Cardiac fibroblast (primary cell): ENCODE data around the gene TNIK.

Experiments
- DNase-seq, 2 donors: peaks; one replicate each; pipeline versions ENCODE4 v3.0.0 to v3.0.0-alpha.2; 2010; ENCODE audit warnings: low read depth in 2 of 2
- H3K4me3 ChIP-seq, 2 donors: replicated peaks in 1 of 2; 1 replicate in 1 of 2; 2 replicates in 1 of 2; pipeline ENCODE4 v1.5.1; 2011; ENCODE audit warnings: low read depth in 2 of 2, low read length in 2 of 2, mild to moderate bottlenecking in 2 of 2, moderate library complexity in 1 of 2
- CTCF ChIP-seq: IDR thresholded peaks from one replicate; pipeline ENCODE4 v1.5.1; 2011; ENCODE audit warnings: low read depth, mild to moderate bottlenecking, low read length, inconsistent platforms

Gene TNIK

DNA sequence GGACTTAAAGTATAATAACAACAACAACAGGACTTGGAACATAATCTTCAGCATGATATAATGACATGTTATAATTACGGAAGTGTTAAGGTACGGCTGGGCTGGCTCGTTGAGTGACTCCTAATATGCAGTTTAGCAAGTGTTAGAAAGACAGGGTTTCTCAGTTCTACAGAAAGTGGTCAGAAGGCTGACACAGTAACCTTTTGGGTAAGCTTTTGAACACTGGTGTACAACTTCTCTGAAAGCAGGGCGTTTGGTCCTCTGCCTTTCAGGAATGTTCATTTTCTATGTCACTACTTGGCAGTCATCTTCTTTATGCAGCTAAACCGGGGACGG is 300.4 kb downstream of the TNIK start:
- no peak for DNase-seq
- TF ChIP-seq CTCF: no peak
- no peak overlapping the region for H3K4me3 ChIP-seq

- no peak for TF ChIP-seq CTCF
- DNase-seq: no peak
- no peak overlapping the region for H3K4me3 ChIP-seq
Observed at GRCh38 chr3:171159024-171159821, 301.0 kb downstream of the TNIK start.

DNA sequence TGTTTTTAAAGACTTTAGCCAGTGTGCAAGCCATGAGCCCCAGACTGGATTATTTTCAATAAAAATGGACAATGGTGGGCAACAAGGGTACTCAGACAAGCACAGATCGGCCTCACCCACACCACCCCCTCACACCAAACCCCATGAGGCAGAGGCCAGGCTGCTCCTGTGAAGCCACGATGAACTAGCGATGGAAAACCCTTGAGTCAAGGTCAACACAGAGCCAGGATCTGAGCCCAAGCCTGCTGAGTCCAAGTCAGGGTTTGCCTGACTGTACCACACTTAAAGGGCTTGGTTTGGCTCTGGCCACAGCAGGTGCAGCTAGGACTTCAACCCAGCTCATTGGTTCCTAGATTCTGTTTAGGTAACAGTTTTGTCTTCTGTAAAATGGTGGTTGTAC is 302.2 kb downstream of the TNIK start:
- H3K4me3 ChIP-seq: no peak overlapping the region
- TF ChIP-seq CTCF: no peak
- DNase-seq: no peak

DNA sequence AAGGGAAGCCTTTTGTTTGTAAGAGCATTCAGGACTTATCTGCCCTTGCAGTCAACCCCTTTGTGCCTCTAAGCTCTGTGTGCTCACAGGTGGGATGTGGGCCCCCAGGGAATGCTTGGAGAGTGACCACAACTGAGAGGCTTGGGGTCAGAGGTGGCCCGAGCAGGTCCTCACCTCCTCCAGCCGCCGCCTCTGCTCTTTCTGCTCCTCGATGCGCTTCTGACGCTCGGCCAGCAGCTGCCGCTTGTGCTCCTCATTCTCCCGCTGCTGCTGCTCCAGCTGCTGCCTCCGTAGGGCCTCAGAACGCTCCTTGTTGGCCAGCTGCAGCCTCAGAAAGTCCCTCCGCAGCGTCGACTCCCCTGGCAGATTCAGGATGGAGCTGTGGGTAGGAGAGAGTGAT is 302.9 kb downstream of the TNIK start:
- peak in 1 of 2 donors; percentile 37 for DNase-seq
- TF ChIP-seq CTCF: no peak

GRCh38 chr3:171156401-171157010 is 303.7 kb downstream of the TNIK start:
- no peak overlapping the region for H3K4me3 ChIP-seq
- no peak for TF ChIP-seq CTCF
- no peak for DNase-seq

More for the DNA sequence above, 302.9 kb downstream of the TNIK start:
- no peak overlapping the region for H3K4me3 ChIP-seq

GRCh38 chr3:171155122-171155700 is 305.0 kb downstream of the TNIK start:
- no peak for DNase-seq
- no peak for TF ChIP-seq CTCF
- H3K4me3 ChIP-seq: no peak overlapping the region
